Activated T-cell treated with anti-CD3 and anti-CD28 coated beads, Interleukin-2, amount 50 U/mL, for 24 hours (primary cell): ENCODE data around the gene CCDC88C.
A peak's percentile ranks its signal among the peaks of the same experiment; 100 is the strongest.

Experiments
- DNase-seq: peaks from one replicate; pipeline ENCODE4 v3.0.0-alpha.2; 2020
- H3K27ac Mint-ChIP-seq: 2 replicates; pipeline ENCODE4 v1.8.0; 2020; ENCODE audit warnings: mild to moderate bottlenecking, mixed read lengths
- H3K27me3 Mint-ChIP-seq: 2 replicates; pipeline ENCODE4 v1.8.0; 2020; ENCODE audit warnings: mixed read lengths
- H3K36me3 Mint-ChIP-seq: 2 replicates; pipeline ENCODE4 v1.8.0; 2020; ENCODE audit warnings: low read depth, mixed read lengths
- H3K4me1 Mint-ChIP-seq: 2 replicates; pipeline ENCODE4 v1.8.0; 2020; ENCODE audit warnings: low read depth, mixed read lengths
- H3K4me3 Mint-ChIP-seq: 2 replicates; pipeline ENCODE4 v1.8.0; 2020; ENCODE audit warnings: mild to moderate bottlenecking, moderate library complexity, mixed read lengths
- H3K9me3 Mint-ChIP-seq: 2 replicates; pipeline ENCODE4 v1.8.0; 2020; ENCODE audit warnings: mixed read lengths

Gene CCDC88C

DNA sequence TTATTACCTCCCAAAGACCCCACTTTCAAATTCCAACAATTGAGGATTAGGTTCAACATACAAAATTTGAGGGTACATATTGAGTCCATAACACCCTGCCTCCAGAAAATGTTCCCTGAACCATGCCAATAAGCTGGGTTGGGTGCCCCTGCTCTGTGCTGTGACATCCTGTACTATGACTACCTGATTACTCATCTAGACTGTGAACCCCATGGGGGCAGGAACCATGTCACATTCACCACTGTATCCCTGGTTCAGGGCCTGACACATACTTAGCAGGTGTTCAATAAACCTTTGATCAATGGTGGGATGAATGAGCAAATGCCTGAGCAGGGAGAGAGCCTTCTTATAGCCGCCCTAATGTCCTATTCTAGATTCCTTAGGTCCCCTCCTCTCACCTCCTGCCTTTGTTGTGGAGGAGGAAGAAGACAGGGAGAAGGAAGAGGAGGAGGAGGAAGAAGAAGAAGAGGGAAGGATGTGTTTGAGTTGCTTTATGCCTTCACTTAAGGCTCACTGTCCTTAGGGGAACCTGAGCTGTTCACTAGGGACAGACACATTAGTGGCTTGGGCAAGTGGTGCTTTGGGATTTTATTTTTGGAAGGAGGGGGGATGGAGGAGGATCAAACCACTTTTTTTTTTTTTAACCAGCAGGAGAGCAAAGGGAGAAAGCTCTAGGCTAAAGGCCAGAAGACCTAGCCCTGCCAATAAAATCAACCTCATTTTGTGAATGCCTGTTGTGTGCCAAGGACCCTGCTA is 194.4 kb downstream of the CCDC88C start:
- Mint-ChIP-seq H3K4me1 (peaks cover 79% of the 10 kb centered on the region), H3K36me3 (peaks cover 75% of the 10 kb centered on the region), H3K9me3 (peaks cover 17% of the 10 kb centered on the region), H3K27ac (peak overlapping the region; percentile 91), H3K4me3 (no peak overlapping the region), H3K27me3 (no peaks in the 10 kb centered on the region)
- DNase-seq, result no peak
